ENCODE measurements around the gene HYAL2.

HYAL2 gene

DNA sequence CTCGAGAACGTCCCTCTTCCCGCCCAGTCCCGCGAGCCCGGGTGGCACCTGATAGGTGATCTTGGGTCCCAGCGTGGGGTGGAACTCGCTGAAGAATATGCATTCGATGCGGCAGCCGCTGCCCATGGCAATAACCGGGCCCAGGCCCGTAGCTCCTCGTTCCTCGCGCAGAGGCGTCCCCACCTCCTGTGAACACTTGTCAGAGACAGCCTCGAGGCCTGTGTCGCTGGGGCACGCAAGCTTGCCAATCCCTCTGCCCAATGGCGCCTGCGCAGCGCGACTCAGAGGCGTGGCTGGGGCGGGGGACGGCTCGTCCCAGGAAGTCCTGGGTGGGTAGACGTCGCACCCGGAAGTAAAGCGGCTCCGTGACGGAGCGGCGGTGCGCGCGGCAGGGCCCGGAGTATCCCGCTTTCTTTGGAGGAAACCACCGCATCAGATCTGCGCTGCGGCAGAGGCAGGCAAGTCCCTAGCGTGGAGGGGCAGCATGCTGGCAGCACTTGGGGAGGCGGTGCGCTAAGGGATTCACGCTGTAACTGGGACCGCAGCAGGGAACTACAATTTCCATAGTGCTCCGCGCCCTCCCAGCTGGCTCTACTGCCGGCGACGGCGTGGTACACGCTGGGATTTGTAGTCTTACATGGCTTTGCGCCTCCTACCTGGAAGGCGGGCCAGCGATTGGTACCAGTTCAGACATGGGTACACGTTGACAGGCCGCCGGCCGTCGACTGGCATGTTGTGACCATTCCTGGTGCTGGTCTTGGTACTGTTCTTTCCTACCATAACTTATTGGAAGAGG lies 28.2 kb upstream of the HYAL2 start, which contains the start of the genes CYB561D2 and NPRL2:
Gene CYB561D2, plus strand, starts transcription at position 336 of the 796 bp plus-strand sequence. CDS start 572 bp downstream, outside the sequence.
Gene NPRL2, minus strand, starts transcription at position 249 of the 796 bp plus-strand sequence. Its CDS starts 123 bp downstream, at position 126.
- peak; percentile 98 for DNase-seq

GRCh38 chr3:50350213-50350526 lies 27.6 kb upstream of the HYAL2 start:
- no peak for DNase-seq

DNA sequence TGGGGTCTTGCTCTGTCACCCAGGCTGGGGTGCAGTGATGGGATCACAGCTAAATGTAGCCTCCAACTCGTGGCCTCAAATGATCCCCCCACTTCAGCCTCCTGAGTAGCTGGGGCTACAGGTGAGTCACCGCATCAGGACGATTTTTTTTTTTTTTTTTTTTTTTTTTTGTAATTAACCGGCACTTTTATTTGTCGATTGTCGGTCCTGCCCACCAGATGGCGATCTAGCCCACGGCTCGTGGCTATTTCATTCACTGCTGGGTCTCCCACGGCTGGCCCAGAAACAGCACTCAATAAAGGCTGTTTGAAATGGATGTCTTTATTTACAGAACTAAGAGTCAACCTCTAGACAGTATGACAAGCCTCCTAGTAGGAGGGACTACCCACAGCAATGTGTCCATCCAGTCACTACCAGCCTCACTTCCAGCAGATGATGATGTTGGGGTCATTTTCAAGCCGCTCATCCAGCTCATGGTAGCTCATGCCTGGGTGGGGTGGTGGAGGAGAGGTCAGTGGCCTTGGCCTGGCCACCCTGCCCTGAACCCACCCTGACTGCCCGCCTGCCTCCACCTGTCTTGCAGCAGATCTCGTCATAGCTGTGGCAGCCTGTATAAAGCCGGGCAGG lies 24.8 kb upstream of the HYAL2 start:
- DNase-seq: peak; percentile 82

DNA sequence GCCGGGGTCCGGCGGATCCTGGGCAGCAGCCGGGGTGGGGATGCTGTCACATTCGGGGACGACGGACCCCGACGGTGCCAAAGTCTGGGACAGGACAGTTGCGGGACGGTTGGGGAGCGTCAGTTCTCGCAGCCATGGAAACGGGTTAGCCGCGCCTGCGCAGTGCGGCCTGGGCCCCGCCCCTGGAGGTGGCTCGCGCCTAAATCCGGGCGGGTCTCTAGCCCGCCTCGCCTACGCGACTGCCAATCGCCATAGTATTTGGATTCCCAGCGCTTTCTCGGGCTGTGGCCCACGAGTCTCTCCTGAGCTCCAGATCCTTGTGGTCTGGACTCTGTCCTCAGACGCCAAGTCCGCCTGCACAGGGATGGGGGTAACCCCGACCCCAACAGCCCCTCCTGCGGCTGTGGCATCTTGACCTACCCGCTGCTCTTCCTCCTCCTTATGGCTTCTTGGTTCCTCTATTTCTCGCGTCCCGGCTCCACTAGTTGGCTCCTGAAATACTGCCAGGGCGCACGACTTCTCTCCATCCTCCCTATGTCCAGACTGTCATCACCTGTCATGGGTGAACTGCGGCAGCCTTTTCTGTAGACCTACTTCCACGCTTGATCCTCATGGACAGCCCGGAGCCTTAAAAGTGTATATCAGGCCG lies 23.2 kb upstream of the HYAL2 start, which contains the start of gene ZMYND10:
Gene ZMYND10, minus strand, starts transcription at position 147 of the 649 bp plus-strand sequence. CDS start 153 bp downstream, outside the sequence.
- DNase-seq: peak; percentile 76

- DNase-seq: no peak
These were observed 22.5 kb upstream of the HYAL2 start for GRCh38 chr3:50345008-50345407.

GRCh38 chr3:50342813-50343633 lies 20.5 kb upstream of the HYAL2 start:
- DNase-seq: no peak

GRCh38 chr3:50341996-50342650 lies 19.6 kb upstream of the HYAL2 start:
- DNase-seq: no peak

GRCh38 chr3:50341537-50341936 lies 19.0 kb upstream of the HYAL2 start:
- no peak for DNase-seq

DNA sequence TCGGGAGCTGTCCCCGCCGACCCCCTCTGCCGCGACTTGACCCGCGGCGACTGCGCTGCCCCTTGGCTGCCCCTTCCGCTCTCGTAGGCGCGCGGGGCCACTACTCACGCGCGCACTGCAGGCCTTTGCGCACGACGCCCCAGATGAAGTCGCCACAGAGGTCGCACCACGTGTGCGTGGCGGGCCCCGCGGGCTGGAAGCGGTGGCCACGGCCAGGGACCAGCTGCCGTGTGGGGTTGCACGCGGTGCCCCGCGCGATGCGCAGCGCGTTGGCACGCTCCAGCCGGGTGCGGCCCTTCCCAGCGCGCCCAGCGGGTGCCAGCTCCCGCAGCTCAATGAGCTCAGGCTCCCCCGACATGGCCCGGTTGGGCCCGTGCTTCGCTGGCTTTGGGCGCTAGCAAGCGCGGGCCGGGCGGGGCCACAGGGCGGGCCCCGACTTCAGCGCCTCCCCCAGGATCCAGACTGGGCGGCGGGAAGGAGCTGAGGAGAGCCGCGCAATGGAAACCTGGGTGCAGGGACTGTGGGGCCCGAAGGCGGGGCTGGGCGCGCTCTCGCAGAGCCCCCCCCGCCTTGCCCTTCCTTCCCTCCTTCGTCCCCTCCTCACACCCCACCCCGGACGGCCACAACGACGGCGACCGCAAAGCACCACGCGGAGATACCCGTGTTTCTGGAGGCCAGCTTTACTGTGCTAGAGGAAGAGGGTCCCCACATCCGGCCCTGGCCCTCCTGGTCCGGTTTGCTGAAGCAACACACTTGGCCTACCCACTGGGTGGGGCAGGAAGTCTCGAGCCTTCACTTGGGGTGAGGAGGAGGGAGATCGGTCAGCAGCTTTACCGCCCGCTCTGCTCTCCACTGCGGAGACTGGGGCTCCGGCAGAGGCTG lies 18.1 kb upstream of the HYAL2 start, which contains the start of gene RASSF1:
Gene RASSF1, minus strand, starts transcription at position 389 of the 882 bp plus-strand sequence. Its CDS starts 31 bp downstream, at position 358.
- peak; percentile 70 for DNase-seq

- no peak for DNase-seq
These were observed 17.6 kb upstream of the HYAL2 start for GRCh38 chr3:50340147-50340447.

DNA sequence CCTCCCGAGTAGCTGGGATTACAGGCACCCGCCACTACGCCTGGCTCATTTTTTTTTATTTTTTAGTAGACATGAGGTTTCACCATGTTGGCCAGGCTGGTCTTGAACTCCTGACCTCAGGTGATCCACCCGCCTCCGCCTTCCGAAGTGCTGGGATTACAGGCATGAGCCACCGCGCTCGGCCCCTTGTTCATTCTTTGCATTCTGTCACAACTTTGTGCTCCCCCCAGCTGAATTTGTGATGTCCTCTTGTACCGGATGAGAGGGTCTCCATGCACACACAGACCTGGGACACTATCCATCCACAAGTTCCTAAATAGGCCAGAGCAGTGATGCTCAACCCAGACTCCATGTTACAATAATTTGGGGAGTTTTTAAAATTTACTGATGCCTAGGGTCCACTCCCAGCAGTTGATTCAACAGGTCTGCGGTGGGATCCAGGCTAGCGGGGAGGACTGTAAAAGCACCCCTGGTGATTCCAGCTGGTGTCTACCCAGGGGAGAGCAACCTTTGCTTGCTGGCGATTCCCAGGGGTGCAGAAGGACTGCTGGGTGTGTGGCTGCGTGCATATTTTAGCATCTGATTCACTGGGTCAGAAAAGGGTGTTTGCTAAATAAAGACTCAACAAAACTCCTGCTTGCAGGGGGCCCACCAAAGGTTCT lies 17.1 kb upstream of the HYAL2 start:
- no peak for DNase-seq

DNA sequence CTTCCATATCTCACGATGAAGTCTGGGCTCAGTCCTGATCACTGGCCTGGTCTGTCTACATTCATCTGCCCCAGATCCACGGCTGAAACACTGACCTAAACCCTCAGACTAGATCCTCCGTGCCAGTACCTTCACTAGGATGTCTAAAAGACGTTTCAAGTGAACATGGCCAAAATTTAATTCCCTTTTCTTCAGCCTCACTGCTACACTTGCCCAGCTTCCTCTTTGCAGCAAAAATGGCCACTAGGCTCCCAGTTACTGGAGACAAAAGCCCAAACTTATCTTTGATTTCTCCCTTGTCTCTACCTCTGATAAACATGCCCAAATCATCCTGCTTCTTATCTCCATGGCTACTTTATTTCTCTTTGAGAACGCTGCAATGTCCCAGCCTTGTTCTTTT lies 16.4 kb upstream of the HYAL2 start:
- no peak for DNase-seq

DNA sequence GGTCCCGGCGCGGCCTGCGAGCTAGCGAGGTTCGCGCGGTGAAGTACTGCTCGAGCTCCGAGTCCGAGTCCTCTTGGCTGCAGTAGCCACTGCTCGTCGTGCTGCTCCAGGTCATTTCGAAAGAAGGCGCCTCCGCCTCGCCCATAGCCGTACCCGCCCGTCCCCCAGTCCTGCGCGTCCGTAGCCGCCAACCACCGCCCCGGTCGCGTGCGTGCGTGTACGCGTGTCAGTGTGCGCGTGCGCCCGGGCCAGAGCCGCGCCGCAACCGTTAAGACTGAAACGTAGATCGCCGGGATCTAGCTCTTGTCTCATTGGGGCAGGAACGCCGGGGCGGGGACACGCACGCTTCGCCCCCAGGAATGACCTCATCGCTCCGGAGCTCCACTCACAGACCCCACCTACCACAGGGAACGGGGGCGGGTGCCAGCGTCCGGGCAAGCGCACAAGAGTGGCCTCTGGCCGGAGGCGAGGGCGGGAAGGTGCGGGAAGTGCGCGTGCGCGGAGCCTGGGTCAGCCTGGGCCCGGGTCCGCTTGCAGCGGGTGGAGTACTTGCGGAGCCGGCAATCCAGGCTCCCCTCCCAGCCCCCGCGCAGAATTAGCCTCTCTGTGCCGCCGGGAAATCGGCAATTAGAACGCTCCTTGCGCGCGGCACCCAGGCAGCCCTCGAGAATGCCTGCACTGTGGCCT lies 14.8 kb upstream of the HYAL2 start:
- peak; percentile 97 for DNase-seq

GRCh38 chr3:50336452-50337174 lies 14.1 kb upstream of the HYAL2 start:
- DNase-seq: no peak

DNA sequence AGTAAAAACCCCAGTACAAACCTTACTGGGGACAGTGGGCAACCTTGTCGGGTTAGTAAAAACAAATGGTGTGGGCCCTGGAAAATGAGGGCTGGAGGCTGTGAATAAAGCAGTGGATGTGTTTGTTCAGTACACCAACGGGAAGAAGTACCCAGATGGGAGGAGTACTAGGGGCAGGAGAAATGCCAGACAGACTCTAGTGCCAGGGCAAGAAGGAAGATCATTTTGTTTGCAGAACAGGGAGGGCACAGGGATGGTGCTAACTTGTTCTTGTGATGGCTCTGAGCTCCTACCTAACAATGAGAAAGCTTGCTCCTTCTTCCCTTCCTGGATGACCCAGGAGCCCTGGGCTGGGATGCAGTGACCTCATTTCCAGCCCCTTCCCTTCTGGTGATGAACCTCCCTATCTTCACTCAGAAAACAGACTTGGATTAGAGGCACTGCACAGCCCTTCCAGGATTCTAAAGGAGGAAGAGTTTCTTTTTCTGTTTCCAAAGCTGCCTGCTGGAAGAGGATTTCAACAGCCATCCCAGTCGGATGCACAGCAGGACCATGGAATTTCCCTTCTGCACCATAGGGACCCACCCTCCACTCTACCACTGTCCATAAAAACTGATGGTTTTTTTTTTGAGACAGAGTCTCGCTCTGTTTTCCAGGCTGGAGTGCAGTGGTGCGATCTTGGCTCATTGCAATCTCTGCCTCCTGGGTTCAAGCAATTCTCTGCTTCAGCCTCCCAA lies 12.0 kb upstream of the HYAL2 start:
- no peak for DNase-seq

- DNase-seq: no peak
These were observed 11.3 kb upstream of the HYAL2 start for GRCh38 chr3:50333744-50334328.

- DNase-seq: no peak
These were observed 8.9 kb upstream of the HYAL2 start for GRCh38 chr3:50331364-50331907.

DNA sequence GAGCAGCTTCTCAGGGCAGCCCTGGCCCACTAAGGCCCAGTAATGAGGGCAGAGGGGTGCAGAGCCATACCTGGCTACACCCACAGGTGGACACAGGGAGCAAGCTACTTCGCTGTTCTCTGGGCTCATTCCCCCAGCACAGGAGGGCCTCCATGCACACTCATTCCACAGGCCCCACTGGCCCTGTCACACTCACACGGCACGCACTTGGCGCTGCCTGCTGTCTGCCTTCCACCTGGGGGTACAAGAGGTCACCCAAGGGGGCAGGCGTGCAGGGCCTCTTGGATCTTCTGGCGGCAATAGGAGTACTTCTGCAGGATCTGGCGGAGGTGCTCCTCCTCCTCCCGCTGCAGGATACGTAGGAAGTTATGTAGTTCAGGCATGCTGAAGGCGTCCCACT lies 7.8 kb upstream of the HYAL2 start:
- DNase-seq: no peak
